CD14-positive monocyte (primary cell): ENCODE measurements around the gene SKIDA1. TPM values are rescaled to one million over a fixed set of nuclear protein-coding genes. Genes with fewer than 3 reads are reported as not detected.

Experiments used
- DNase-seq, 3 donors: peaks; one replicate each; pipeline ENCODE4 v3.0.0-alpha.2; 2011 to 2022
- H2AFZ ChIP-seq: 2 replicates; pipeline ENCODE4 v1.6.0; 2012; ENCODE audit warnings: mild to moderate bottlenecking, low read depth, low read length, inconsistent platforms; ENCODE audit not compliant: insufficient read depth, poor library complexity, severe bottlenecking
- H3K27ac ChIP-seq, 2 donors: 1 replicate in 1 of 2; 2 replicates in 1 of 2; pipeline ENCODE4 v1.5.1; 2012 to 2013; ENCODE audit warnings: low read length in 2 of 2, control low read depth in 1 of 2, inconsistent platforms in 1 of 2, low read depth in 1 of 2, mild to moderate bottlenecking in 1 of 2
- H3K27me3 ChIP-seq, 2 donors: one replicate each; pipeline versions ENCODE4 v1.6.0 to v1.6.1; 2011 to 2013; ENCODE audit warnings: low read length in 2 of 2; ENCODE audit not compliant: control insufficient read depth in 2 of 2, insufficient read depth in 2 of 2
- H3K36me3 ChIP-seq, 2 donors: replicated peaks in 1 of 2; 1 replicate in 1 of 2; 2 replicates in 1 of 2; pipeline versions ENCODE4 v1.5.1 to v1.6.1; 2012 to 2013; ENCODE audit warnings: low read length in 2 of 2, control low read depth in 1 of 2, inconsistent platforms in 1 of 2, mild to moderate bottlenecking in 1 of 2; ENCODE audit not compliant: insufficient read depth in 2 of 2, control insufficient read depth in 1 of 2
- H3K4me1 ChIP-seq, 2 donors: 1 replicate in 1 of 2; 2 replicates in 1 of 2; pipeline versions ENCODE4 v1.5.1 to v1.6.1; 2012 to 2013; ENCODE audit warnings: low read length in 2 of 2, control low read depth in 1 of 2, inconsistent platforms in 1 of 2, mild to moderate bottlenecking in 1 of 2, moderate library complexity in 1 of 2; ENCODE audit not compliant: insufficient read depth in 2 of 2, control insufficient read depth in 1 of 2
- H3K4me2 ChIP-seq: replicated peaks from 2 replicates; pipeline ENCODE3; 2012; ENCODE audit warnings: low read length, moderate library complexity, mild to moderate bottlenecking; ENCODE audit not compliant: poor library complexity, severe bottlenecking; ENCODE audit errors: extremely low read depth
- H3K4me3 ChIP-seq, 3 experiments: fragments of 200-600 bp in 1 of 3; sonication (generic) in 1 of 3; replicated peaks in 1 of 3; 1 replicate in 2 of 3; 2 replicates in 1 of 3; pipeline ENCODE4 v1.5.1; 2011 to 2013; ENCODE audit warnings: low read length in 3 of 3, mild to moderate bottlenecking in 3 of 3, control low read depth in 2 of 3, low read depth in 2 of 3, inconsistent platforms in 1 of 3, moderate library complexity in 1 of 3
- H3K79me2 ChIP-seq: 2 replicates; pipeline ENCODE4 v1.6.0; 2012; ENCODE audit warnings: mild to moderate bottlenecking, control low read depth, inconsistent platforms, low read length, moderate library complexity; ENCODE audit not compliant: insufficient read depth
- H3K9ac ChIP-seq: 2 replicates; pipeline ENCODE4 v1.6.0; 2017; ENCODE audit warnings: low read length, mild to moderate bottlenecking; ENCODE audit not compliant: insufficient read depth, poor library complexity, severe bottlenecking
- H3K9me3 ChIP-seq, 2 donors: replicated peaks in 1 of 2; 1 replicate in 1 of 2; 2 replicates in 1 of 2; pipeline versions ENCODE4 v1.5.1 to v1.6.1; 2012 to 2013; ENCODE audit warnings: low read length in 2 of 2, control low read depth in 1 of 2; ENCODE audit not compliant: control insufficient read depth in 1 of 2, insufficient read depth in 1 of 2
- H4K20me1 ChIP-seq: 2 replicates; pipeline ENCODE4 v1.6.0; 2012; ENCODE audit warnings: mild to moderate bottlenecking, low read length, control low read depth, moderate library complexity; ENCODE audit not compliant: insufficient read depth
- H3K27ac Mint-ChIP-seq, 7 donors: one replicate each; pipeline ENCODE4 v1.8.0; 2020; ENCODE audit warnings: mild to moderate bottlenecking in 7 of 7, mixed read lengths in 7 of 7, moderate library complexity in 6 of 7, inconsistent platforms in 2 of 7
- H3K27me3 Mint-ChIP-seq, 3 donors: one replicate each; pipeline ENCODE4 v1.8.0; 2021 to 2022; ENCODE audit warnings: low read depth in 3 of 3, mild to moderate bottlenecking in 3 of 3, mixed read lengths in 3 of 3, moderate library complexity in 3 of 3, inconsistent platforms in 1 of 3
- H3K36me3 Mint-ChIP-seq, 2 donors: one replicate each; pipeline ENCODE4 v1.8.0; 2020; ENCODE audit warnings: mixed read lengths in 2 of 2, inconsistent platforms in 1 of 2, mild to moderate bottlenecking in 1 of 2
- H3K4me1 Mint-ChIP-seq: one replicate; pipeline ENCODE4 v1.8.0; 2020; ENCODE audit warnings: mild to moderate bottlenecking, mixed read lengths
- H3K4me3 Mint-ChIP-seq, 2 donors: one replicate each; pipeline ENCODE4 v1.8.0; 2020; ENCODE audit warnings: mild to moderate bottlenecking in 2 of 2, mixed read lengths in 2 of 2, moderate library complexity in 1 of 2
- H3K9me3 Mint-ChIP-seq, 7 donors: one replicate each; pipeline ENCODE4 v1.8.0; 2020 to 2022; ENCODE audit warnings: mixed read lengths in 7 of 7, mild to moderate bottlenecking in 6 of 7, moderate library complexity in 6 of 7, inconsistent platforms in 2 of 7
- CTCF ChIP-seq: fragments of 200-600 bp; IDR thresholded peaks from one replicate; pipeline ENCODE4 v1.8.0; 2022; ENCODE audit warnings: antibody characterized with exemption, mild to moderate bottlenecking
- WGBS: methylation state at CpG from one replicate; pipeline ENCODE4 v1.1.5; 2013; ENCODE audit warnings: missing lambda C conversion rate; ENCODE audit not compliant: insufficient coverage; 5-methylcytosine and 5-hydroxymethylcytosine counted together
- intact Hi-C, 2 donors: fragments of 100-400 bp; cut with micrococcal nuclease; formaldehyde crosslinking; loops; one replicate each; pipeline versions ENCODE4 v1.15.0 to v1.15.1; 2023
- polyA plus RNA-seq, 3 donors: library from polyadenylated mRNA; depleted of rRNA in 1 of 3; unstranded in 2 of 3; stranded (reverse) in 1 of 3; fragments of 300-500 nt in 2 of 3; fragments of >200 nt in 1 of 3; fragmentation: Illumina TruSeq in 2 of 3; gene quantifications; 1 replicate in 2 of 3; 2 replicates in 1 of 3; pipeline ENCODE4 v1.2.3, GENCODE V29; 2012 to 2021

The SKIDA1 gene
- polyA plus RNA-seq, 3 donors, result 0.04 to 0.15 TPM; not detected in 1

DNA sequence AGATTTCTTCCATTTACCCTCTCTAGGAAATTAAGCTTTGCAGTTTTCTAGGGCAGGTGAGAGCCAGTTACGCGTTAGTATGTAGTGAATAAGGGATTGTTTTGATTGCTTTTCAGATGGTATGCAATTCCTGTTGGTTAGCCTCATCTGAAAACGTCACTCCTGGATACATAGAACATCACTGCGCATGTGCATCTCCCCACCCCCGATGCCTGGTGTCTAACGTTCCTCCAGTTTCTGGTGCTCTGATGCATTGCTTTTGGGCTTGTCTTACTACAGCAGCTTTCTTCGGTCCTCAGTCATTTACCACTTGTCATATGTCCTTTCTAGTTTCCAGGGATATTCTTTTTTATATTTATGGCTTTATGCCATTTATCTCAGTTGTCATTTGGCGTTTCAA is 31.0 kb upstream of the SKIDA1 start:
- Mint-ChIP-seq H3K27ac (peak overlapping the region in 5 of 7 donors; percentile 7 to 77 (median 36)), H3K9me3 (no peaks in the 10 kb centered on the region), H3K36me3 (peaks cover 74 to 88% of the 10 kb centered on the region in 2 donors), H3K4me1 (peaks cover 9% of the 10 kb centered on the region), H3K27me3 (peaks cover 0 to 4% (median 0%) of the 10 kb centered on the region in 3 donors), H3K4me3 (no peak overlapping the region)
- Histone ChIP-seq H3K9ac (no peak overlapping the region), H3K4me2 (no peak overlapping the region), H3K27ac (peak overlapping the region in 1 of 2 donors; percentile 33), H3K9me3 (no peaks in the 10 kb centered on the region), H3K4me3 (no peak overlapping the region), H3K27me3 (no peaks in the 10 kb centered on the region), H3K4me1 (no peaks in the 10 kb centered on the region), H3K79me2 (peaks cover 85% of the 10 kb centered on the region), H4K20me1 (peaks cover 38% of the 10 kb centered on the region), H2AFZ (no peak overlapping the region), H3K36me3 (peaks cover 73 to 90% of the 10 kb centered on the region in 2 donors)
- DNase-seq, result no peak
- intact Hi-C loops, result no loop called here
- TF ChIP-seq CTCF, result no peak
- 88% methylated on average over 4 of the region's 8 CpGs for whole genome bisulfite sequencing

DNA sequence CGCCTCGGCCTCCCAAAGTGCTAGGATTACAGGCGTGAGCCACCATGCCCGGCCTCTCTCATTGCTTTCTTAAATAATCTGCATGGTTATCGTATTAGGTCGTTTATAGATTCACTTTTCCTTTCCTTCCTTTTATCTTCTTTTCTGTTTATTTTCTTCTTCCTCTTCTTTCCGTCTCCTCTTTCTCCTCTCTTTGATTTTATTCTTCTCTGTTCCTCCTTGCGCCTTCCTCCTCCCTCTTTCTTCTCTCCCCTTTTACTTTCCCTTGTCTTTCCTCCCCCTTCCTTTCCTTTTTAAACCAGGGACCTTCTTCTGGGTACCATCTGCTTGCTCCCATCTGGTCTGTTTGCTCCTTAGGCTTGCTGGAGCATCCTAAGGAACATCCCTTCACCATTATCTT is 27.2 kb upstream of the SKIDA1 start:
- peaks cover 0 to 2% (median 0%) of the 10 kb centered on the region in 3 donors for H3K27me3 Mint-ChIP-seq
- no peak overlapping the region for H3K4me3 Mint-ChIP-seq
- no peaks in the 10 kb centered on the region for H3K9me3 Mint-ChIP-seq
- no peak for TF ChIP-seq CTCF
- H3K36me3 Mint-ChIP-seq, result peaks cover 76 to 89% of the 10 kb centered on the region in 2 donors
- Histone ChIP-seq H3K4me1 (no peaks in the 10 kb centered on the region), H4K20me1 (peaks cover 40% of the 10 kb centered on the region), H3K4me2 (no peak overlapping the region), H3K27me3 (no peaks in the 10 kb centered on the region), H3K79me2 (peaks cover 88% of the 10 kb centered on the region), H3K4me3 (no peak overlapping the region), H3K36me3 (peaks cover 76 to 94% of the 10 kb centered on the region in 2 donors), H3K9me3 (no peaks in the 10 kb centered on the region), H3K9ac (no peak overlapping the region), H3K27ac (no peak overlapping the region), H2AFZ (no peak overlapping the region)
- peaks cover 5% of the 10 kb centered on the region for H3K4me1 Mint-ChIP-seq
- intact Hi-C loops, result no loop called here
- DNase-seq, result no peak
- H3K27ac Mint-ChIP-seq, result peak overlapping the region in 3 of 7 donors; percentile 1 to 80 (median 51)
- 87% methylated on average over 8 of the region's 8 CpGs for WGBS
